Raji (cell line): ENCODE measurements around the gene TNK1.

ENCODE experiments used
- POLR2A ChIP-seq: IDR thresholded peaks from 2 replicates; pipeline ENCODE4 v1.6.1; 2011; ENCODE audit warnings: low read depth, low read length, control low read depth; ENCODE audit not compliant: insufficient read depth

The TNK1 gene

DNA sequence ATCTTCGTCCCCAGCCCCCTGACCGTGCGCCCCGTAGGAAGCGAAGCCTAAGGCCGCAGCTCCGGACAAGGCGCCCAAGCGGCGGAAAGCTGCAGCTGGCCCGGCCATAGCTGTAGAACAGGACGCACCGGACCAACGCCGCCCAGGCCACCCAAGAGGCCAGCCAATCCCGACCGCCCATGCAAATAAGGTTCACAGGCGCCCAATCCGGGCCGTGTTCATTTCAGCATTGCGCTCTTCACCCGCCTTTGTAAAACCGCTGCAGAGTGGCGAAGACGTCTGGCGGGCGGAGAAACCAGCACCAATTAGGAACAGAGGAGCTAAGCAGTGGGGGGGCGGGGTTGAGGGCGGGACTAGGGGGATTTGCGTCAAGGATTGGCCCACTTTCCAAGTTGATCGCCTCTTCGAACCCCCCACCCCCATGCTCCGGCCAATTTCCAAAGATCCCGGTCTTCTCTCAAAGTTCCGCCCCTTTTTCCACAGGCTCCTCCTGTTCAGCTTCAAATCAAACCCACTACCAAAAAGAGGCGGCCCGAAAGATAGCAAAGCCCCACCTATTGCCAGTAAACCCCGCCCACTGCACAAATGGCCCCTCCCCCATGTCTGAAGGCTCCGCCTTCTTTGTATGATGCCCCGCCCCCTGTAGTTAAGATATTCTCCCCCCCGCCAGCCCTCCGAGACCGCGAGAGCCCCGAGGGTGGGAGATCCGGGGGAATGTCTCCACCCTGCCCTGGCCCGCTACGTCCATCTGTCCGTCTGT lies 23.3 kb downstream of the TNK1 start, which contains the start of gene TMEM256:
Gene TMEM256, minus strand, starts transcription at position 121 of the 760 bp plus-strand sequence. Its CDS starts 13 bp downstream, at position 108.
- TF ChIP-seq POLR2A = peak; percentile 91

DNA sequence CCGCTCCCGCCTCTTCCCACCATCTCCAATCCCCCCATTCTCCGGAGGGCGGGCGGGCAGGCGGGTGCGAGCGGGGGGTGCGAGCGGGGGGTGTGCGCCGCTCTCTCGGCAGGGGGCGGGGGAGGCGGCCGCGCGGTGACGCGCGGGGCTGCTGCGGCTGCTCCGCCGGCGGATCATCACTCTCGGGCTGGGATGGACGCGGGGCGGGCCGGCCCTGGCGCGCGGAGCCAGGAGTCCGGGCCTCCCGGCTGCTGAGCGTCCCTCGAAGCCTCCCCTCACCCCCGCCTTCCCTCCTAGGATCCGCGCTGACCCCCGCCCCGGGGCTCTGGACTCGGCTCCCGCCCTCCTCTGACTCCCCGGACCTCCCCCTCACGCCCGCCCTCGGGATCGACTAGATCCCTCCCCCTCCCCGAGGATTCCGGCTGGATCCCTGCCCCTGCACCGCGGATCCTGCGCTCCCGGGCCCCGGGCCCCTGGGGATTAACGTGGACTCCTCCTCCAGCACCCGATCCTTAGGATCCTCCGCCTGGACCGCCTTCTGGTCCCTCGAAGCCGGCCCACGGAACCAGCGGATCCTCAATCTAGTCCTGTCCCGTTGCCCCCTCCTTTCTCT lies 24.0 kb downstream of the TNK1 start:
- TF ChIP-seq POLR2A = no peak

DNA sequence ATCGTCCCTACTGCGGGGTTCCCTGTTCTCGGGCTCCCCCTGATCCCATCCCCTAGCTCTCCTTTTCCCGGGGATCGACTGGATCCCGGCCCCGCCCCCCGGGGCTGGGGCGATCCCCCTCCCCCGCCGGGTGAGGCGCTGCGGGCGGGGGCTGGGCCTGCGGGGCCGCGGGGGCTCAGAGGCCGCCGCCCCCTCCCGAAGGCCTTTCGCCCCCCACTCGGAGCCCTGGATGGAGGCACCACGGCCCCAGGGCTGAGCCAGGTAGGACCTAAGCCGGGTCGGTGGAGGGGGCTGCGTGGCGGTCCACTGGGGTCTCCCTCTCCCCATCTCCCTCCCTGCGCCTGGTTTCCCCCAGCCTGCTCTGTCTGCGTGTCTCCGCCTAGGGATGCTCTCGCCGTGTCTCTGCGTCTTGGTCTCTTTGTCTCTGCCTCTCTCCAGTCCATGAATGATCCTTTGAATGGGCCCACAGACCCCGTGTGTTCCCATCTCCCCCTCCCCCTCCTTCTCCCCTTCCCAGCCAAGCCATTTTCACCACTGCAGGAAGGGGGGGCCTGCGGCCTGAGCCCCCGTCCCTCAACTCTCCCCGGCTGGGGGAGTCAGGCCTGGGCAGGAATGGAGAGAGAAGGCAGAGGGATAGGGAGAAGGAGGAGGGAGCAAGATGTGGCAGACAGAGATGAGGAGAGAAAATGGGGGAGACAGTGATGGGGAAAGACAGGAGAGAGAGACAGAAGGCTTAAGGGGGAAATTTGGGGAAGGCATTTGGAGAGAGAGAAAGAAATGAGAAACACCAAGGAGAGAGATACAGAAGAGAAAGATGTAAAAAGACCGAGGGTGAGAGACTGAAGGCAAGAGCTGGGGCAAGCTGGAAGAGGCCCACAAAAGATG lies 24.7 kb downstream of the TNK1 start:
- TF ChIP-seq POLR2A = no peak

DNA sequence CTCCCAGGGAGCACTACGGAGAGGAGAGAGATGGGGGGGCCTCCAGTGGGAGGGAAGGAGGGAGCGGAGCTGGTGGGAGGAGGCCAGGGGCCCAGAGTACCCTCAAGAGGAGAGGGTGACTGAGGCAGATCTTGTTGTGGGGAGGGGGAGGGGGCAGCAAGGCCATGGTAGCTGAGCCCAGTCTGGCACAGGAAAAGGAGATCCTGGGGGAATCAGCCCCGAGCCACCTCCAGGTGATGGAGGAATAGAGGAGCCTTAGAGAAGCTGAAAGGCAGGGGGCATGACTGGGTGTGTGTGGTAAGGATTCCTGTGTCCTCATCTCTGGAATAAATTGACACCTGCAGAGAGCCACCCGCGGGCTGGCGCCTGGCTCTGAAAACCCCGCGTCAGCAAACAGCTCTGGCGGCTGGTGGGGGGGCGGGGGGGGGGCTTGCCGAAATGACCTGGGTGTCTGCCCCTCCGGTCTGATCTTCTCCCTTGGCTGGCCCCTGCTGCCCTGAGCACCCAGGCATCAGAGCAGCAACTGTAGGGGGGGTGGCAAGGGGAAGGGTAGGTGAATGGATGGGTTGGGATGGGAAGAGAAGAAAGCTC lies 25.4 kb downstream of the TNK1 start:
- no peak for TF ChIP-seq POLR2A

DNA sequence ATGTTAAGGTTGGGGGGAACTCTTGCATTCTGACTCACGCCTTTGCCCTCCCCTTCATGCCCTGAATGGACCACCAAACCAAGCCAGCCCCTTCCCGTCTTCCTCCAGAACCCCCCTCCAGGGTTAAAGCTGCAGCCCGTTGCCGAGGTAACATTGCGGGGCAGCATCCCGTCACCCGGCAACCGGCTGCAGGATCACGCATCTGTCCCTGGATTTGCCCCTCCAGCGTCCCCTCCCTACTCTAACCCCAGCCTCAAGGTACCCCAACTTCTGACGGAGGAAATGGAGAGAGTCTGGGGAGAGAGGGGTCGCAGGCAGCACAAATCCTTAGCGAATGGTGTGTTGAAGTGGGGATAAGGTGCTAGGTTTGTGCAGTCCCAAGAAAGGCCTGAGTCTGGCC lies 26.2 kb downstream of the TNK1 start:
- no peak for TF ChIP-seq POLR2A

DNA sequence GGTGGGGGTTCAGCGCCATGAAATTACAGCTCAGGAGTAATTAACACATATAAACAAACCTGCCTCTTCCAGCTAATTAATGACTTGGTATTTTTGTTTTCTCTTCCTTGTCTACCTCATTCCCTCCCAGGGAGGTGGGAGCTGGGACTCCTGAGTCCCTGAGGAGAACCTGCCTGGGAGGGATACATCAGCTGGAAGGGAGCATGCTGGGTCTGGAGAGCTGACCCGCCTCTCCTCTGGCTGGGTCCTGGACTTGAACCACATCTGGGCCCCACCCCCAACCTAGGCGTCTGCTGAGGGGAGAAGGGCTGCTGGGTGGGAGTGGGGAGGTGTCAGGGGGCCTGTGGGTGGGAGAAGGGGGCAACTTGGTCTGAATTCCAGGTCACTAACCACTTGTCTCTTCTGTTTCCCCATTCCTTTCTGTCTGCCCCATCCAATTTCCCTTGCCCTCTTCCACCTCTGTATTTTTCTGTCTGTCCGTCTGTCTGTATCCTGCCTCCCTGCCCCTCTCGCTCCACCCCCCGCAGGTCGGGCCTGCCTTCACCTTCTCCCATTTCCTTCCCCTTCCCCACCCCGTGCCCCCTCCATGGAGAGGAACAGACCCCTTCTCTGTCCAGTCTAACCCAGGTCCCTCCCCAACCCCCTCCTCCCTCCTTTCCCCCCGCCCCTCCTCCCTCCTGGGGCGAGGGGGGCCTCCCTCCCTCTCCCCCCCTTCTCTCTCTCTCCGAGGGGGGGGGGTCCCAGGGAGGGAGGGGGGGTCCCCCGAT lies 26.8 kb downstream of the TNK1 start, which contains the start of gene NLGN2:
Gene NLGN2, plus strand, starts transcription at position 361 of the 767 bp plus-strand sequence. CDS start 411 bp downstream, outside the sequence.
- TF ChIP-seq POLR2A = no peak

DNA sequence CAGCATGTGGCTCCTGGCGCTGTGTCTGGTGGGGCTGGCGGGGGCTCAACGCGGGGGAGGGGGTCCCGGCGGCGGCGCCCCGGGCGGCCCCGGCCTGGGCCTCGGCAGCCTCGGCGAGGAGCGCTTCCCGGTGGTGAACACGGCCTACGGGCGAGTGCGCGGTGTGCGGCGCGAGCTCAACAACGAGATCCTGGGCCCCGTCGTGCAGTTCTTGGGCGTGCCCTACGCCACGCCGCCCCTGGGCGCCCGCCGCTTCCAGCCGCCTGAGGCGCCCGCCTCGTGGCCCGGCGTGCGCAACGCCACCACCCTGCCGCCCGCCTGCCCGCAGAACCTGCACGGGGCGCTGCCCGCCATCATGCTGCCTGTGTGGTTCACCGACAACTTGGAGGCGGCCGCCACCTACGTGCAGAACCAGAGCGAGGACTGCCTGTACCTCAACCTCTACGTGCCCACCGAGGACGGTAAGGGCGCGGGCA lies 27.4 kb downstream of the TNK1 start:
- TF ChIP-seq POLR2A = no peak

DNA sequence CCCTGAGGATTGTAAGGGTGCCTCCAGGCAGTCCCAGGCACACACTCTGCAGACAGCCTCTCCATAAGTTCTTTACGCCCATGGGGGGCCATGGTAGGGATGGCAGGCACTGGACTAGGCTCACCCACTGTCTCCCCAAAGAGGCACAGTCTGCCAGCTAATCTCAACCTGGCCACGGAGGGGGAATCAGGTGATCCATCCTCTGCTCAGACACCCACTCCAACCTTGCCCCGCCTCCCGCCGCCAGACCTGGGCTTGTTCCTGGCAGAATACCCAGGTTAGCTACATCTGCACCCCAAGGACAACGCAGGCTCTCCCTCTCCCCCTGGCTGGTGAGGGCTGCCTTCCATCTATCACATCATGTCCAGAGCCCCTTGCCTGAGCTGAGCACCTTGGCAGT lies 28.0 kb downstream of the TNK1 start:
- TF ChIP-seq POLR2A = no peak

DNA sequence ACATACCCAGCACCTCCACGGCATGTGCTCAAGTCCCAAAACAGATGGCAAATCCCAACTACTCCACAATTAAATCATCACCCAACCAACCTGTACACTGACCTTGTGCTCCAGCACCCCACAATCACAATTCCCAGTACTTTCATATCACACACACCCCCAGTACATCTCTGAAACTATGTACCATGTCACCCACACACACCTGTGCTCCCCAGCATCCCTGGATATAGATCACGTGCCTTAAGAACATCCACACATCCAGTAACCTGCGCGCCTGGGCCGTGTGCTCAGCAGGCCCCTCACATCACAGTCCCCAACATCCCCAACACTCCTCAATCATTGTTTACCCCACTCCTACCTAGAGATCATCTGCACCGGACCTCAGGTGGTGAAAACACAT lies 28.8 kb downstream of the TNK1 start:
- no peak for TF ChIP-seq POLR2A

DNA sequence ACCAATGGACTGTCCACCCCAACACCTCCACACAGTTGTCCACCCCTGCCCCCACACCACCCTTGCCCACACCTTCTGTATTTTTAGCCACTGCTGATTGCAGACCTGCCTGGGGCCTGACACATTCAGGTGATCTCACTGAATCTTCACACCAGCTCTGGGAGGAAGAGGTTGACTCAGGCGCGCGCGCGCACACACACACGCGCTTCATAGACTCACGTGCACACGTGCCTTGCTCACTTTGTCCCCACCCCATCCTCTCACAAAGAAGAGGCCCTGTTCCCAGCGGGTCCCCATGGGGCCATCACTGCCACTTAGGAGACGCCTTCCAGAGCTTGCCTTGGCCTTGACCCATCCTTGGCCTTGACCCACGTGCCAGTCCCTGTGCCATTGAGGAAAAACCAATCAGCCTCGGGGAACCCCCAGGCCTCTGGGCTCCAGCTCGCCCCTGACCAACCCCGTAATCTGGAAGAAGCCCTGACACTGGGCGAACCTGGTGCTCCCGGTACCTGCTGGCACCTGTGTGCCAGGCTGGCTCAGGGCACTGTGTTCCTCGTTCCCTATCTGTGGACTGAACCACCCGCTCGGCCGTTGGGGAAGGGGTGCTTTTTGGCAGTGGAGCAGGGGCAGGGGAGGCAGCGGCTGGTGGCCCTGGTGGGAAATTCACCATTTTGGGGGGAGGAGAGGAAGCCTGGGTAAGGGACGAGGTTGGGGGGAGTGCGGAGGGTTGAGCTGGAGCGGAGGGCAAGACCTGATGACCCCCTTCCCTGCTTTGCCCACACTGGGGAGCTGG lies 29.9 kb downstream of the TNK1 start:
- TF ChIP-seq POLR2A = no peak

DNA sequence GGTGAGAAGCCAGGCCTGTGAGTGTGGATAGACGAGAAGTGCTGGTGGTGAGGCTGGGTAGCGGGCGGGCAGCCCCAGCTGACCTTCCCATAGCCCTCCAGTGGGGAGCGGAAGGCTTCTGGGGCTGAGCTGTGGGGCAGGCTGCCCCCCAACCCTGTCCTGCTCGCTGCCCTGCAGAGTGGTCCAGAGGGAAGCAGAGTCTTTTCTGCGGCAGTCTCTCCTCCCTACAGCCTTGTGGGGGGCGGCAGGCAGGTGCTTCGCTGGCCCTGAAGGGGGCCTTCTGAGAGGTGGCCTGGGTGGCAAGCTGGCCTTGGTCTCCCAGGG lies 30.5 kb downstream of the TNK1 start:
- no peak for TF ChIP-seq POLR2A

DNA sequence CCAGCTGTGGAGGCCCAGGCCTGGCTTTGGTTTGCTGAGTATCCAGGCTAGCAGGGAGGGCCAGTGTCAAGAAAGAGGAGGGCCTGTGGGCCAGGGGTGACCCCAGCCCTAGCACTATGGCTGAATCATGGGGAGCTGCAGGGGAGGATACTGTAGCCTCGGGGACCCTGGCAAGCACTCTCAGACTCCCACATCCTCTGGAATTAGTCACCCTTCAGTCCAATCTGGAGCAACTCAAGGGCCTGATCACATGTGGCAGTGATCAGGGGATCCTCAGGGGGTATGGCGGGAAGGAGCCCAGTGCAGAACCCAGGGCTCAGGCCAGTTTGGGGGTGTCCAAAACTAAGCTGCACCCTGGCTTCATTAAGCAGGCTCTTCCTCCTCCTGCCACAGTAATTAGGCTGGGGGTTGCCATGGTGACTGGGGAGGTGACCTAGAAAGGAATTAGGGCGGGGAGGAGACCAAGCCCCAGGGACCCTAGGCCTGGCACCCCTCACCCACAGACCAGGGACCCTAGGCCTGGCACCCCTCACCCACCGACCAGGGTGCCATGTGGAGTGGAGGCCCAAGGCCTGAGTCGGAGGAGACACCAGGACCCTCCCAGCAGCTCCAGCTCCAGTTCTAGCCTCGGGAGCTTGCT lies 32.6 kb downstream of the TNK1 start:
- no peak for TF ChIP-seq POLR2A

DNA sequence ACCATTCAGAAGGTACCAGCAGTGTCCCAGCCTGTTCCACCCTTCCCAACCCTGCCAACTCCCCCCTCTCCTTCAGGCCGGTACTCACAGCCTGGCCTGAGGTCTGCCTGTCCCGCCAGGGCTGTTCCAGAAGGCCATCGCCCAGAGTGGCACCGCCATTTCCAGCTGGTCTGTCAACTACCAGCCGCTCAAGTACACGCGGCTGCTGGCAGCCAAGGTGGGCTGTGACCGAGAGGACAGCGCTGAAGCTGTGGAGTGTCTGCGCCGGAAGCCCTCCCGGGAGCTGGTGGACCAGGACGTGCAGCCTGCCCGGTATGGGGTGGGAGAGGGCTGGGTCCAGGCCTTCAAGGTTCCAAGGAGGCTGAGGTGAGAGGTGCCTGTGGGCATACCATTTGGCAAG lies 33.9 kb downstream of the TNK1 start:
- TF ChIP-seq POLR2A = no peak
